Cardiac septum (tissue), 1 donor: Measurements from ENCODE around the gene DDX49. TPM values are rescaled to one million over a fixed set of nuclear protein-coding genes. Genes with fewer than 3 reads are reported as not detected.
"Not testable (repeated sequence)": the region's sequence is repeated elsewhere in the genome, so short reads cannot be mapped to it uniquely, and the experiment has no call there.

Experiments used
- DNase-seq: peaks from one replicate; pipeline ENCODE4 v3.0.0-alpha.2; 2020; ENCODE audit warnings: low spot score
- intact Hi-C: fragments of 100-400 bp; cut with DNase I; formaldehyde crosslinking; loops from one replicate; pipeline ENCODE4 v1.14.0; 2022
- total RNA-seq: library from RNA; stranded (reverse); fragmentation: NEBNext Ultra II Directional; extraction: Animal tissue kit (Norgen Biotek cat#: 25700); gene quantifications from one replicate; pipeline ENCODE4 v1.2.1, GENCODE V29; 2021
- donor health status: DM: no; HTN: no; CAD: no.

DDX49 gene
- total RNA-seq, 1 donor from 2014 or later: 22.9 TPM

DNA sequence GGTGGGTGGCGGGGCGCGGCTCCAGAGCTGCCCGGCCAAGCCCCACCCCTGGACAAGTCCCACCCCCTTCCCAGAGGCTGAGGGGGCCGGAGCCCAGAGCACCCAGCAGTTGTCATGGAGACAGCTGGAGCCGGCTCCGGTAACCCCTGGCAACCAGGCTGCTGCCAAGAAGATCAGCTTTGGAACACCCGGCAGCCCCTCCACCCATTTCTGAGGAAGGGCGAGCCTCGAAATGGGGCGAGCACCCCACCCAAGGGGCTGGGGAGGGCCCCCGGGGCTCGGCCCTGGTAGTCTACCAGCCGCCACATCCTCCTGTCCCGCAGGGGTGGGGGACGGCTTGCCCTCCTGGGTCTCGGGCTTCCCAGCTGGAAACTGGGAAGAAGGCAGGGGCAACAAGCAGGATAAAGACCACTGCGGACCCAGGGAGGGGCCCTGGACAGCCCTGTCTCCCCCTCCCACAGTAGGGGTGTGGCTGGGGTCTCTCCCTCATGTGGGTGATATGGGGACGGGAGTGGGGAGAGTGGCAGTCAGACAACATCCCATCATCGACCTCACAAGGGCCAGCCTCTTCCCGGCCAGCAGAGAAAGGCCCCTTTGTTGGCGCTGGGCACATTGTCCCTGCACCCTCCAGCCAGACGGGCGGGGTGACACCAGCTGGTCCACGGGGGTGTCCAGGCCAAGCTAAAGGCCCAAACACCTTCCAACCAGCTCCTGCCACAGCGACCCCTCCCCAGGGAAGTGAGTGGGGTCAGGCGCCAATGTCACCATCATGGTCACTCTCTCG is 25.1 kb upstream of the DDX49 start:
- no peak for DNase-seq
- intact Hi-C loops: no loop called here

DNA sequence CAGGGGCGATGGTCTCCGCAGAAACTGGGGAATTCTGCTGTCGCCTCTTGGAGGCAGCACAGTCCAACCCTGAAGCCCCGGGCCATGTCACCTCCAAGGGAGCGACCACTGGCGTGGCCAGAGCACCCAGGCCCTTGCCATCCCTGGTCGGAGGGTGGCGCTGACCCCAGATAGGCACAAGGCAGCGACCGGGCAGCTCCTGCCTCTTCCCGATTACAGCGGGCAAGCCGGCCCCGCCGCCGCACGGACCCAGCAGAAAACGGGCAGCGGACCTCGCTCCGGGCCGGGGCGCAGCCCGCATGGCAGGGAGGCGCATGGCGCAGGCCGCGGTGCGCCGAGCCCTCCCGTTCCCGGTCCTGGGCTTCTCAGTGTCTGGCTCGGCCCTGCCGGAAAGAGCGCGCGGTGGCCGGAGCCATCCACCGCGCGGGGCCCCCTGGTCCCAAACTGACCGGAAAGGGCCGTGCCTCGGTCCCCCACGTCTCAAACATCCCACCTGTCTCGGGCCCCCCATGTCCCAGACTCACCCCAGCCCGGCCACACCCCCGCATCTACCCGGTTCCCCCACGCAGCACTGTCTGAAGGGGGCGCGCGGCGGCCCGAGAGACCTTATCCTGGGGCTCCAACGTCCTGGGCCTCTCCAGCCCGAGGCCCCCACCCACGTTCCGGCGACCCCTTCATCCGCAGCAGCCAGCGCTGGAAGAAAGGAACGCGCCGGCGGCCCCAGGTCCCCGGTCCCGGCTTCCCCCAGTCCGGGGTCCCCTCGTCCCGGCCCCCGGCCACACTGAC is 24.3 kb upstream of the DDX49 start:
- intact Hi-C loops: no loop called here
- DNase-seq: peak; percentile 81

DNA sequence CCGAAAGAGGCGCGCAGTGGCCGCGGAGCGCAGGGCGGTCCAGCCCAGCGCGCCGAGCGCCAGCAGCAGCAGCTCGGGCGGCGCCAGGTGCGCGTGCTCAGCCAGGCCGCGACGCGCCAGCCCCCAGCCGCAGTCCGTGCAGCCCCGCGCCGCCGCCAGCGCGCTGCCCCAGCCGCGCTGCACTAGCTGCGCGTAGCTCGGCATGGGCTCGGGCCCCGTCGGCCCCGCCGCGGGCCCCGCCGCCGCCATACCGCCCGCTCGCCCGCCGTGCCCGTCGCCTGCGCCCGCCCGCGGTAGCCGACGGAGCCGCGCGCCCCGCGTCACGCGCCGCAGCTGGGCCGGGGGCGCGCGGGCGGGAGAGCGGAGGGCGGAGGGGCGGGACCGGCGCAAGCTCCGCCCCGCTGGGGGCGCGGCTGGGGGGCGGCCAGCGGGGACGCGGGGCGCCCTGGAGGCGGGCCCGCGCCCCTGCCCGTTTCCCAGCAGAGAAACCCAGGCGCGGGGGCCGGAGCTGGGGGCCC is 23.6 kb upstream of the DDX49 start, which contains the start of gene CERS1:
TSS of gene CERS1 (minus strand) at position 335 of the 518 bp plus-strand sequence. CDS start at position 249, 86 bp downstream.
- DNase-seq: no peak
- intact Hi-C loops: no loop called here

DNA sequence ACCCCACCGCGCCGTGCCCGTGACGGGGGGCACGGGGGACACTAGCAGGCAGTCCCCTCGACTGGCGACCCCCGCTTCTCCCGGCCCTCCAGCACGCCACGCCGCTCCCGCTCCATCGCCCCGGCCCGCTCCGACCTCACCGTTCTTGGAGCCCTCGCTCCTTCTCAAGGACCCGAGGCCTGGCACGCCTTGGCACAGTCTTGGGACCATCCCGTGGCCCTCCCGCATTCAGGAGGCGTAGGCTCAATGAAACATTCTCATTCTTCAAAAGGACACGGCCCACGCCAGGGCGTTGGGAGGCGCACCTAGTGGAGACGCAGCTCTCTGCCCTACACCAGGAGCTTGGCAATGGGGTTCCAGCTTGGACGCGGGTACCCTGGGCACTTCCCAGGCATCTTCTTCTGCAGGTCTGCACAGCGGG is 23.1 kb upstream of the DDX49 start:
- DNase-seq: no peak
- intact Hi-C loops: no loop called here

DNA sequence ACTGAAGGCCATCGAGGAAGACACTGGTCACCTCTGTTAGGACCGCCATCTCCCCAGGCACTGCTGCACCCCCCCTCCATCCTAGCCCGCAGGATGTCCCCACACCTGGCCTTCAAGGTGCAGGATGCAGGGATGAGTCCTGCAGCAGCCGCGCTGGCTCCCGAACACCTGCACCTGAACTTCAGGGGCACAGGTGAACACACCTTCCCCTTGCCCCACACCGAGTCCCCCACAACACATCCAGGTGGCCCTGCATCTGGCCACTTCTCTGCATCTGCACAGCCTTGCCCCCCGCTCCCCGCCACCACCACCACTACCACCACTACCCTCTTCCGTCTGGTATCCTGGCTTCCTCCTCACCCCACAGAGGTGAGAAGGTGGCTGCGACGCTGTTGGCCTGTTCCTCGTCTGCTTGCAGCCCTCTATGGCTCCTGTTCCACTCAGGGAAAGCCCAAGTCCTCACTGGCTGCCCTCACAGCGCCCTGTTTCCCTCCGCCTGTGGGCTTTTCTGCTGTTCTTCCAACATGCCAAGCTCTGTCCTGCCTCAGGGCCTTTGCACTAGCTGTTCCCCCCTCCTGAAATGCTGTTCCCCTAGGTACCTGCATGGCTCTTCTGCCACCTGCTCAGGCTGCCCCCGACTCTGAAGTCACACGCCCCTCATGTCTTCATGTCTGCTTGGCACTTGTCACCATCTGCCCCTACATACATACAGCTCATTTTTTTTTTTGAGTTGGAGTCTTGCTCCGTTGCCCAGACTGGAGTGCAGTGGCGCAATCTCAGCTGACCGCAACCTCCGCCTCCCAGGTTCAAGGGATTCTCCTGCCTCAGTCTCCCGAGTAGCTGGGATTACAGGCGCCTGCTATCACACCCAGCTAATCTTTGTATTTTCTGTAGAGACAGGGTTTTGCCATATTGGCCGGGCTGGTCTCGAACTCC is 22.2 kb upstream of the DDX49 start:
- intact Hi-C loops: no loop called here
- DNase-seq: no peak

DNA sequence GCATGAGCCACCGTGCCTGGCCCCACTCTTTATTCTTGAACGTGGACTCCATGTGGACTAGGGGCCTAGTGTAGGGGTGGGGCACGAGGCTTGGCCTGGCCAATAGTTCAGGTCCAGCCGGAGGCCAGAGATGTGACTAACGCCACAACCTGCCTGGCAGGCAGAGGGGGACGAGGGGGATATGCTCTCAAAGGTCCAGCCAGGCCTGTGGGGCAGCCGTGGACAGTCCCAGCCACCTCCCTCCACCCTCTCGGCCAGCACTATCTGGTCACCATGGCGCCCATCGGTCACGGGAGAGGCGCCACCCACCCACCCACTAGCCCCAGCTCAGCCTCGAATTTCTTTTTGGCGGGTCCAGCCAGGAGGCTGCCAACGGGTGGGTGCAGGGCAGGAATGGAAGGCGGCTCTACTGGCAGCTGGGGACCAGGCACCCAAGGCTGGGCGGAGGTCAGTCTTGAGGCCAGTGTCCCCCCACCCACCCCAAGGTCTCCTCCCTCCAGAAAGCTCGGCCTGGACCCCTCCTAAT is 21.4 kb upstream of the DDX49 start:
- intact Hi-C loops: no loop called here
- DNase-seq: no peak

DNA sequence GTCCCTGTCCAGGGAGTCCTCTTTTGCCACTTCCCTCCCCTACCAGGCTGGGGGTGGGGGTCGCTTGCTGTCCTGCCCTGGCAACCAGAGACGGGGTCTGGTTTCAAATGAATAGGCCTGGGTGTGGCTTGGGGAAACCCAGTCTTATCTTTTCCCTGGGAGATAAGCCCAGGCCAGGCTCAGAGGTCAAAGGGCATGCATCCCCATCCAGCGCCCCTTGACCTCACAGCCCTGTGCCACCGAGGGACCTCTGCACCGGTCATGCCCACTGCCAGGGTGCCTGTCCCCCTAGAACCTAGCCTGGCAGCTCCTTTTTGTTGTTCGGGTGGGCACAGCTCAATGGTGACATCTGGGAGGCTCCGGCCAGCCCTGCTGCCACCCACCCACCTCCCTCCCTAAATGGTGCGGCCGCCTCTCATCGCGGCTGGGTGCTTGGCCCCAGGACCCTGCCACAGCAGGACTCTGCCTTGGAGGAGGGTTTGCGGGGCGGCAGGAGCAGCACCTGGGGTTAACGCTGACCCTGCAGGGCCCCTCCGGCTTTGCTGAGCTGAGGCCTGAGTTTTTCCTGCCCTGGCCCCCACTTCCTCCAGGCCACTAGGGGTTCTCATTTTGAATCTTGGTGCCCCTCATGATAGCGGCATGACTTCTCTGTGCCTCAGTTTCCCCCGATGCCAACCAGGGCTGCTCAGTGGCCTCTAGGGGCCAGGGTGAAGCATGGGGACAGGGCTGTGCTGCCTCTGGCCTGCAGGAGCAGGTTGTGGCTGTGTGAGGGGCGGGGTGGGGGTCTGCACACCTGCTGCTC is 20.7 kb upstream of the DDX49 start:
- no peak for DNase-seq

DNA sequence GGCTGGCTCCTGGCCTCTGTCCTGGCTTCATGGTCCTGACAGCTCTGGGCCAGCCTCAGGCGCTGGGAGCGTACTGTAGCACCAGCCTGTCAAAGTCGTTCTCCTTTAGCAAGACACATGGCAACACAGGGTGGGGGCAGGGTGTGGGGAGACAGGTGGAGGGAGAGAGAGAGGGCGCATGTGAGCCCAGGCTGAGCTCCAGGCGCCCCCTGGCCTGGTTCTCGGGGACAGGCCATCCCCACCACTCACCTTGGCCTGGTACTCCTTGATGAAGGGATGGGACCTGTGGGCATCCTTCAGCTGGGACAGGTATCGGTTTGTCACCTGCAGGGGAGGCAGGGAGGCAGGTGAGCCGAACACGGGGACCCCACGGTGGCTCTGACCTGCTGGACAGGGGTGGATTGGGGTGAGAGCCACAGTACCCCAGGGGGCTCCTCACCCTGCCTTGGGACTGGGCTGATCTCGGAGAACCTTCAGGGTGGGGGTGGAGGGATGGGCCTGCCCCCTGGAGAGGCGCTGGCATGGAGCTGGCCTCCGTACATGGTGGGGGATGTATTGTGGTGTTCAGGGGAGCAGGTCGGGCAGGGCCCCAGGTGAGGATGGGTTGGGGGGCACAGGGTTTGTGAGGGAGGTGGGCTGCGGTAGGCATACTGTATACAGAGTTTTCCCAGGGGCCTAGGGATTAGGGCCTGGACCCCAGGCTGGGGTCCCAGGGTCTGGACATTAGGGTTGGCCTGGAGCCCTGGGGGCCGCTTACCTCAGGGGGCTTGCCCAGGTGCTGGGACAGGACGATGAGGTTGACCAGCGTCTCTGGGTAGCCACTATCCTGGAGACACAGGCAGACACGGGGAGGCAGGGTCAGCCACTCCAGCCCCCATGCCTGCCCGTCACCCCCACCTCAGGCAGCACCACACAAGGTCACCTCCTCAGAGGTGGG is 19.6 kb upstream of the DDX49 start:
- DNase-seq: no peak
- intact Hi-C loops: no loop called here

More for the DNA sequence above, 20.7 kb upstream of the DDX49 start:
- intact Hi-C loops: no loop called here

DNA sequence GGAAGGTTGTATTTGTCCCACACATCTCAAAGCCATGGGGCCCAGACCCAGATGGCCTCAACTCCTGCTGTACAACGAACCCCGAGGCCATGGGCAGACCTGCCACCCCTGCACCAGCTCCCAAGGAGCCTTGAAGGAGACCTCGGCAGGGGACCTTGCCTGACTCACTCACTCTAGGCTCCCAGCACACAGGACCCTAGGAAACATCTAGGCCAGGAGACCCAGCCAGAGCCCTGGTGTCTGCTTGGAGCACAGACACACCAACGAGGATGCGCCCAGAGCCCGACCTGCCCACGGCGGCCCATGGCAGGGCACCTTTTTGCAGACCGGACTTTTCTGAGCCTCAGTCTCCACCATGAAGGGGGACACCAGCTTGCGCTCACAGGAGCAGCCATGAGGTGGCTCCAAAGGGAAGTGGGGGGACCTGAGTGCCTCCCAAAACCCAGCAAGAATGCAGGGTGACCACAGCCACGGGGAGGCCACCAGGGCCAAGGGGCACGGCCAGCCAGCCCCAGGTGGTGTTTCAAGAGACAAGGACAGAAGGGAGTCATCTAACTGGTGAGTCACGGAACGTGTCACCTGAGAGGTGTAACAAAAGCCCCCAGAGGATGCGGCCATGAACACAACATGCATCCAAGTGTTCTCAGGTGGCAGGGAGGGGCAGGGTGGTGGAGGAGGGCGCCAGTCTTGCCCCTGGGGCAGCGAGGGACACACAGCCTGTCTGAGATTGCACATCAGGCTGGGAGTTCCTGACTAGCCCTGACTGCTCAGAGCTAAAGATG is 18.6 kb upstream of the DDX49 start:
- intact Hi-C loops: no loop called here
- no peak for DNase-seq

DNA sequence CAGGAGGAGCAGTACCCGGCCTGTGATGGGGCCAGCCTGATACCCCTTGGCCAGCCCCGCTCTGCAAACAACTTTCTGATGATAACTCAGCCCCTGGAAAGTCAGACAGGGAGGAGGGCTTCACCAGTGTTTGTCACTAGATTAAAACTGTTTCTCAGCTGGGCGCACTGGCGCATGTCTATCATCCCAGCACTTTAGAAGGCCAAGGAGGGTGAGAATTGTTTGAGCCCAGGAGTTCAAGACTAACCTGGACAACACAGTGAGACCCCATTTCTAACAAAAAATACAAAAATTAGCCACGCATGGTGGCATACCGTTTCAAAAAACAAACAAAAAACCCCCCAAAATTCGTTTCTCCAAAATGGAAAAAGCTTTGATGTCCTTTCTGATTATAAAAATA is 18.0 kb upstream of the DDX49 start:
- intact Hi-C loops: no loop called here
- no peak for DNase-seq

DNA sequence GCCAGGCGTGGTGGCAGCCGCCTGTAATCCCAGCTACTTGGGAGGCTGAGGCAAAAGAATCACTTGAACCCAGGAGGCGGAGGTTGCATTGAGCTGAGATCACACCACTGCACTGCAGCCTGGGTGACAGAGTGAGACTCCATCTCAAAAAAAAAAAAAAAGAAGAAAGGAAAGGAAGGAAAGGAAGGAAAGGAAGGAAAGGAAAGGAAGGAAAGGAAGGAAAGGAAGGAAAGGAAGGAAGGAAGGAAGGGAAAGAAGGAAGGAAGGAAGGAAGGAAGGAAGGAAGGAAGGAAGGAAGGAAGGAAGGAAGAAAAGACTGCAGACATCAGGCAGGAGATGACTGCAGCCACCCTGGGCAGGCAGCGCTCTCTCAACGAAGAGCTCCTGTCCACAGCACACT is 17.0 kb upstream of the DDX49 start:
- DNase-seq, intact Hi-C loops: not testable (repeated sequence)

DNA sequence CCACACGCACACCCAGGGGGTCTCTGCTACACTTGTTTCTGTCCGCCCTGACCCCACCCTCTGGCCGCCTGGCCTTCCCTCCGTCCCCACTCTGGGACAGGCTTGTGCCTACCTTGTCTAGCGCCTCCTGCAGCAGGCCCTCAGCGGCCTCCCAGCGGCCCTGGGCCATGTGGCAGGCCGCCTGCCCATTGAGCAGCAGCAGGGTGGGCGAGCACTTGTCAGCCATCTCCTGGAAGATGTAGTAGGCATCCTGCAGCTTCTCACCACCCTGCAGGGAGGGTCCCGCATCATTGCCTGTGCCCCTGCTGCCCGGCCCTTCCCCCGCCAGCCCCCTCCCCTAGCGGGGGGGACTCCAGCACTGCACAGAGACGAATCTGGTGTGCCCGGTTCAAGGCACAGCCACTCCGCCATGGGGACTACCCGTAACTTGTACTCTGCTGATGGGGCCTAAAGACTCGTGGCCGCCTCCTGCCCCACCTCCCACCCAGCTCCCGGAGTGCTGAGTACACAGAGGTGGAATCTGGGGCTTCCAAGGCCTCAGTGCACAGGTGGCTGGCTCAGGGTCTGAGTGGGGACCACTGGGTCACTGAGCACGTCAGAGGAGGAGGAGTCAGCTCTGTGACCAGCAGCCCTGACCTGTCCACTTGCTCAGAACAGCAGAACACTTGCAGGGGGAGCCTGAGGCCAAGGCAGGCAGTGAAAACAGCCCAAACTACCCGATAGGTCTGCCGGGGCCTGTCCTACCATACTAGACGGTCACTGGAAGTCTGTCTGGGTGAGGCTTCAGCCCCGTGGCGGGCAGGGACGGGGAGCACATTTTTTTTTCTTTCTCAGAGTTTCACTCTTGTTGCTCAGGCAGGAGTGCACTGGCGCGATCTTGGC is 16.1 kb upstream of the DDX49 start:
- DNase-seq: no peak
- intact Hi-C loops: no loop called here

DNA sequence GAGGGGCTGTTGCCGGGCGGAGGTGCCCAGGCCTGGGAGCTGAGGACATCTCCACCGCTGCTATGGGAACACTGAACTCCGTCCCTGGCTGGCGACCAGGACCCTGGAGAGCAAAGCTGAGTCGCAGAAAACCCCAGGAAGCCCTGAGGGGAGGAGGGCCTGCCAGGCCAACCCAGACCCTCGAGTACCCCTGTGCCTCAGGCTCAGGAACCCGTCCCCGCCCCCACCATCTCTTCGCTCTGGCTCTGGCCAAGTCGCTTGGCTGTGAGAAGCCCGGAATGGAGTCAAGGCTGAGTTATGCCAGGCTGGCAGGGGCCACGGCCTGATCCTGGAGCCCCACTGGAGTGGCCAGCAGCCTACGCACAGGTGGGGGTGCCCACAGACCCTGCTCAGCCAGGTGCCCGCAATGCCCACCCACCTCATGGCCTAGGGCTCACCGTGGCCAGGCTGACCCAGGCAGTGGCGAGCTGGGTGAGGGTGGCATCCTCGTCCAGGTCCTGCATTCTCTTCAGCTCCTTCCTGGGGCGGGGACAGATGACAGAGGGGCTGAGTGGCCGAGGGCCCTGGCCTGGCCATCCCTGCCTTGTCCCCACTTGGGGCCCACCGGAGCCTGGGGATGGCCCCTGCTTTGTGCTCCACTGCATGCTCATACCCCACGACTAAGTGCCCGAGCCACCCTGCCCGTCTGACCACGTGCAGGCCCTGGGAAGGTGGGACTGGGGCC is 15.0 kb upstream of the DDX49 start:
- intact Hi-C loops: no loop called here
- DNase-seq: no peak

DNA sequence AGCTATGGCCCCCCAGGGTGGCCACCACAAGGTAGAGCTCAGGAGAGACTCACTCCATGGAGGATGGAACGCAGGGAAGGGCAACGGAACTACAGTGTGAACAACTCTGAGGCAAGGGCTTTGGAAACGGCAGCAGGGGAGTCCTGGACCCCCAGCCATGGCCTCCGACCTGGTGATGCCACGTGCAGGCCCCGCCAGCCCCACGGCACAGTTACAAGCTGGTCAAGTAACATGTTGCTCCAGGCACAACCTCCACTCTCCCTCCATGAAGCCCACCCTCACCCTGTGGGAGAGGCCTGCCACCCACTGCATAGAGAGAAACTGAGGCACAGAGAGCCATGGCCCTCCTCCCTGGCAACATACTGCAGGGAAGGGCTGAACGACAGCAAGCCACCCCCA is 14.5 kb upstream of the DDX49 start:
- intact Hi-C loops: no loop called here
- no peak for DNase-seq
